IMR-90 (cell line): ENCODE data around the gene KLHL29.

Experiments
- CEBPB ChIP-seq: IDR thresholded peaks from 2 replicates; pipeline ENCODE4 v1.6.1; 2012; ENCODE audit warnings: low read depth, low read length, improper control_type of control experiment
- CHD1 ChIP-seq: IDR thresholded peaks from 2 replicates; pipeline ENCODE4 v1.6.1; 2012; ENCODE audit warnings: low read depth, low read length, improper control_type of control experiment
- CTCF ChIP-seq: conservative IDR thresholded peaks from 2 replicates; pipeline ENCODE4 v1.5.1; 2012; ENCODE audit warnings: mild to moderate bottlenecking, low read depth, low read length, improper control_type of control experiment
- ELK1 ChIP-seq: fragments of 150-350 bp; IDR thresholded peaks from 2 replicates; pipeline ENCODE4 v1.6.1; 2016; ENCODE audit warnings: low read depth, mild to moderate bottlenecking, low read length, moderate library complexity, borderline replicate concordance
- MAFK ChIP-seq: IDR thresholded peaks from 2 replicates; pipeline ENCODE4 v1.6.1; 2012; ENCODE audit warnings: low read depth, low read length, improper control_type of control experiment
- MAZ ChIP-seq: IDR thresholded peaks from 2 replicates; pipeline ENCODE4 v1.6.1; 2012; ENCODE audit warnings: low read depth, mild to moderate bottlenecking, low read length, improper control_type of control experiment, moderate library complexity, borderline replicate concordance
- MXI1 ChIP-seq: IDR thresholded peaks from 2 replicates; pipeline ENCODE4 v1.6.1; 2012; ENCODE audit warnings: low read depth, mild to moderate bottlenecking, low read length, moderate library complexity, borderline replicate concordance
- POLR2A ChIP-seq: IDR thresholded peaks from 2 replicates; pipeline ENCODE4 v1.6.1; 2012; ENCODE audit warnings: mild to moderate bottlenecking, low read depth, low read length
- RAD21 ChIP-seq: IDR thresholded peaks from 2 replicates; pipeline ENCODE4 v1.6.1; 2012; ENCODE audit warnings: low read length, improper control_type of control experiment
- RCOR1 ChIP-seq: IDR thresholded peaks from 2 replicates; pipeline ENCODE4 v1.6.1; 2012; ENCODE audit warnings: mild to moderate bottlenecking, low read length, improper control_type of control experiment; ENCODE audit not compliant: insufficient replicate concordance
- SMC3 ChIP-seq: fragments of 150-350 bp; IDR thresholded peaks from 2 replicates; pipeline ENCODE4 v1.6.1; 2016; ENCODE audit warnings: low read depth, mild to moderate bottlenecking, antibody characterized with exemption, low read length, moderate library complexity

- no peak for TF ChIP-seq POLR2A
- TF ChIP-seq CTCF = no peak
- no peak for TF ChIP-seq RCOR1
- no peak for TF ChIP-seq ELK1
- no peak for TF ChIP-seq MXI1
- TF ChIP-seq RAD21 = no peak
- TF ChIP-seq MAFK = no peak
- no peak for TF ChIP-seq MAZ
- TF ChIP-seq SMC3 = no peak
- TF ChIP-seq CHD1 = no peak
- TF ChIP-seq CEBPB = no peak
These were observed 1.9 kb upstream of the KLHL29 start for GRCh38 chr2:23383100-23383499.
